Hepatocyte (in vitro differentiated cells): Measurements from ENCODE around the gene STAT5A. TPM values are rescaled to one million over a fixed set of nuclear protein-coding genes. Genes with fewer than 3 reads are reported as not detected.

Experiments
- DNase-seq: peaks from one replicate; pipeline ENCODE4 v3.0.0-alpha.2; 2016; ENCODE audit warnings: low spot score
- H2AFZ ChIP-seq: fragments of 200-600 bp; sonication (generic); 2 replicates; pipeline ENCODE4 v1.6.0; 2016; ENCODE audit warnings: antibody characterized with exemption, mild to moderate bottlenecking
- H3K27ac ChIP-seq: fragments of 200-600 bp; sonication (generic); 2 replicates; pipeline ENCODE4 v1.5.1; 2016; ENCODE audit warnings: mild to moderate bottlenecking
- H3K27me3 ChIP-seq: fragments of 200-600 bp; sonication (generic); 2 replicates; pipeline ENCODE4 v1.6.1; 2016
- H3K36me3 ChIP-seq: fragments of 200-600 bp; sonication (generic); replicated peaks from 2 replicates; pipeline ENCODE4 v1.5.1; 2016; ENCODE audit warnings: low read depth; ENCODE audit not compliant: insufficient read depth
- H3K4me1 ChIP-seq: fragments of 200-600 bp; sonication (generic); 2 replicates; pipeline ENCODE4 v1.5.1; 2016; ENCODE audit warnings: mild to moderate bottlenecking, moderate library complexity; ENCODE audit not compliant: insufficient read depth
- H3K4me2 ChIP-seq: fragments of 200-600 bp; sonication (generic); 2 replicates; pipeline ENCODE4 v1.6.0; 2016
- H3K4me3 ChIP-seq: fragments of 200-600 bp; sonication (generic); 2 replicates; pipeline ENCODE4 v1.5.1; 2016; ENCODE audit warnings: mild to moderate bottlenecking
- H3K79me2 ChIP-seq: fragments of 200-600 bp; sonication (generic); 2 replicates; pipeline ENCODE4 v1.6.0; 2017; ENCODE audit warnings: mild to moderate bottlenecking
- H3K9me2 ChIP-seq: fragments of 200-600 bp; sonication (generic); replicated peaks from 2 replicates; pipeline ENCODE4 v1.6.0; 2017; ENCODE audit warnings: mild to moderate bottlenecking; ENCODE audit not compliant: insufficient read depth
- H3K9me3 ChIP-seq: fragments of 200-600 bp; sonication (generic); 2 replicates; pipeline ENCODE4 v1.5.1; 2016; ENCODE audit warnings: low read depth, mild to moderate bottlenecking
- H4K20me1 ChIP-seq: fragments of 200-600 bp; sonication (generic); 2 replicates; pipeline ENCODE4 v1.6.0; 2016; ENCODE audit warnings: mild to moderate bottlenecking; ENCODE audit not compliant: insufficient read depth, poor library complexity, severe bottlenecking
- EZH2 ChIP-seq: fragments of 200-600 bp; sonication (generic); IDR thresholded peaks from 2 replicates; pipeline ENCODE4 v1.6.1; 2016; ENCODE audit warnings: antibody characterized with exemption, mild to moderate bottlenecking, borderline replicate concordance
- EZH2phosphoT487 ChIP-seq: fragments of 200-600 bp; sonication (generic); IDR thresholded peaks from one replicate; pipeline ENCODE4 v1.6.1; 2018; ENCODE audit warnings: antibody characterized with exemption, mild to moderate bottlenecking, low read depth, moderate library complexity; ENCODE audit not compliant: unreplicated experiment, severe bottlenecking
- WGBS: methylation state at CpG from one replicate; pipeline ENCODE4 v1.1.6; 2016; ENCODE audit warnings: low lambda C conversion rate; ENCODE audit errors: missing lambda C conversion rate; 5-methylcytosine and 5-hydroxymethylcytosine counted together
- polyA plus RNA-seq: library from polyadenylated mRNA; unstranded; fragments of >200 nt; fragmentation: Nextera tagmentation; extraction: Ambion mirVana; gene quantifications from 2 replicates; pipeline ENCODE4 v1.2.1, GENCODE V29; 2016
- total RNA-seq: library from RNA; depleted of rRNA; stranded (reverse); fragments of >200 nt; gene quantifications from 2 replicates; pipeline ENCODE4 v1.2.3, GENCODE V29; 2014
- TF ChIP-seq, protein P1 (sequence below): fragments of 200-600 bp; sonication (generic); IDR thresholded peaks from 2 replicates; pipeline ENCODE4 v1.5.1; 2016; ENCODE audit warnings: antibody characterized with exemption, mild to moderate bottlenecking; ENCODE audit not compliant: poor library complexity

Gene STAT5A
- total and polyA plus RNA-seq, 2 experiments from 2014 or later, result 5.5 to 6.1 TPM

DNA sequence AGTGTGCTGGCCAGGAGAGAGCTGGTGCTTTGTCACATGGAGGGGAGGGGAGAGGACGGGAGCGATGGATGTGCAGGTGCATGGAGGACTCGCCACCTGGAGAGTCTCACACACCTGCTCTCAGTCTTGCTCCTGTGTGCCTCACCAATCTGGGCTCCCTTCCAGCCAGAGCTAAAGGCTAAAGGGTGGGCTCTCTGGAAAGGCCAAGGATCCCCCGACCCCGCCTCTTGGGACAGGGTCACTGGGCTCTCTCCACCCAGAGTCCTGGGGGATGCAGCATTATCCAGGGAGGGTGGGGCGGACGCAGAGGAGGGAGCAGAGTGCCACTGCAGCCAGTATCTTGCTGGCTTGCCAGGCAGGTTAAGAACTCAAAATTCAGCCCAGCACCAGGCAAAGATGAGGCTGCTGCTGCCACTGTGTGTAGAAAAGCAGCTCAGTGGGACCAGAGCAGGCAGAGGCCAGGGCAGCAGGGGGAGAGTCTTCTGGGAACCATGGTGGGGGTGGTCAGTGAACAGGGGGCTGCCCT is 6.7 kb upstream of the STAT5A start:
- Histone ChIP-seq H2AFZ (no peak overlapping the region), H3K79me2 (no peaks in the 10 kb centered on the region), H3K27ac (no peak overlapping the region), H3K36me3 (no peaks in the 10 kb centered on the region), H4K20me1 (no peaks in the 10 kb centered on the region), H3K4me3 (no peak overlapping the region), H3K27me3 (no peaks in the 10 kb centered on the region), H3K9me2 (no peaks in the 10 kb centered on the region), H3K4me2 (no peak overlapping the region), H3K4me1 (no peaks in the 10 kb centered on the region), H3K9me3 (no peaks in the 10 kb centered on the region)
- no peak for TF ChIP-seq EZH2phosphoT487
- TF ChIP-seq, protein P1, sequence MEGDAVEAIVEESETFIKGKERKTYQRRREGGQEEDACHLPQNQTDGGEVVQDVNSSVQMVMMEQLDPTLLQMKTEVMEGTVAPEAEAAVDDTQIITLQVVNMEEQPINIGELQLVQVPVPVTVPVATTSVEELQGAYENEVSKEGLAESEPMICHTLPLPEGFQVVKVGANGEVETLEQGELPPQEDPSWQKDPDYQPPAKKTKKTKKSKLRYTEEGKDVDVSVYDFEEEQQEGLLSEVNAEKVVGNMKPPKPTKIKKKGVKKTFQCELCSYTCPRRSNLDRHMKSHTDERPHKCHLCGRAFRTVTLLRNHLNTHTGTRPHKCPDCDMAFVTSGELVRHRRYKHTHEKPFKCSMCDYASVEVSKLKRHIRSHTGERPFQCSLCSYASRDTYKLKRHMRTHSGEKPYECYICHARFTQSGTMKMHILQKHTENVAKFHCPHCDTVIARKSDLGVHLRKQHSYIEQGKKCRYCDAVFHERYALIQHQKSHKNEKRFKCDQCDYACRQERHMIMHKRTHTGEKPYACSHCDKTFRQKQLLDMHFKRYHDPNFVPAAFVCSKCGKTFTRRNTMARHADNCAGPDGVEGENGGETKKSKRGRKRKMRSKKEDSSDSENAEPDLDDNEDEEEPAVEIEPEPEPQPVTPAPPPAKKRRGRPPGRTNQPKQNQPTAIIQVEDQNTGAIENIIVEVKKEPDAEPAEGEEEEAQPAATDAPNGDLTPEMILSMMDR, result no peak
- TF ChIP-seq EZH2, result no peak
- no peak for DNase-seq
- WGBS, result 87% methylated on average over 7 of the region's 7 CpGs

DNA sequence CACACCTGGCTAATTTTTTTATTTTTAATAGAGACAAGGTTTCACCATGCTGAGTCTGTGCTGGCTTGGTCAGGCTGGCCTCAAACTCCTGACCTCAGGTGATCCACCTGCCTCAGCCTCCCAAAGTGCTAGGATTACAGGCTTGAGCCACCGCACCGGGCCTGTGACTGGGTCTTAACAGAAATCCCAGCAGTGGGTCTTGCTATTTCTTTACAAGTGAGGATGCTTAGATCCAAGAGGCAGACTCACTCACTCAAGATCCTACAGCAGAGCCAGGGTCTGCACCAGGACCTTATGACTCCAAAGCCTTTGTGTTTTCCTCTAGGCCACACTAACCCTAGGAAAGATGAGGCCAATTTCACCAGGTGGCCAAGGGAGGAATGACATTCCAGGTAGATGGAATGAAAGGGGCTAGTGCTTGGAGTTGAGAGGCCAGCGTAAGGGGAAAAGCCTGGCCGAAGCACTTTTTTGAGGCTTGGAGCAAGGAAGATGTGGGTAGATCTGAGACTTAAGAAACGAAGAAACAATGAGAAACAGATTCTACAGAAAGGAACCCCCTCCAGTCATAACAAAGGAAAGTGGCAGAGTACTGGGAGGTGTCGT is 5.7 kb upstream of the STAT5A start:
- H3K27me3 ChIP-seq, result peaks cover 4% of the 10 kb centered on the region
- H3K36me3 ChIP-seq, result no peaks in the 10 kb centered on the region
- no peak overlapping the region for H2AFZ ChIP-seq
- no peak for DNase-seq
- 88% methylated on average over 6 of the region's 6 CpGs for WGBS
- H3K9me3 ChIP-seq, result no peaks in the 10 kb centered on the region
- TF ChIP-seq, protein P1, result no peak
- TF ChIP-seq EZH2 (no peak), EZH2phosphoT487 (no peak)
- no peak overlapping the region for H3K4me2 ChIP-seq
- H3K4me1 ChIP-seq, result peaks cover 7% of the 10 kb centered on the region
- no peak overlapping the region for H3K27ac ChIP-seq
- no peaks in the 10 kb centered on the region for H3K79me2 ChIP-seq
- no peak overlapping the region for H3K4me3 ChIP-seq
- no peaks in the 10 kb centered on the region for H3K9me2 ChIP-seq
- no peaks in the 10 kb centered on the region for H4K20me1 ChIP-seq

DNA sequence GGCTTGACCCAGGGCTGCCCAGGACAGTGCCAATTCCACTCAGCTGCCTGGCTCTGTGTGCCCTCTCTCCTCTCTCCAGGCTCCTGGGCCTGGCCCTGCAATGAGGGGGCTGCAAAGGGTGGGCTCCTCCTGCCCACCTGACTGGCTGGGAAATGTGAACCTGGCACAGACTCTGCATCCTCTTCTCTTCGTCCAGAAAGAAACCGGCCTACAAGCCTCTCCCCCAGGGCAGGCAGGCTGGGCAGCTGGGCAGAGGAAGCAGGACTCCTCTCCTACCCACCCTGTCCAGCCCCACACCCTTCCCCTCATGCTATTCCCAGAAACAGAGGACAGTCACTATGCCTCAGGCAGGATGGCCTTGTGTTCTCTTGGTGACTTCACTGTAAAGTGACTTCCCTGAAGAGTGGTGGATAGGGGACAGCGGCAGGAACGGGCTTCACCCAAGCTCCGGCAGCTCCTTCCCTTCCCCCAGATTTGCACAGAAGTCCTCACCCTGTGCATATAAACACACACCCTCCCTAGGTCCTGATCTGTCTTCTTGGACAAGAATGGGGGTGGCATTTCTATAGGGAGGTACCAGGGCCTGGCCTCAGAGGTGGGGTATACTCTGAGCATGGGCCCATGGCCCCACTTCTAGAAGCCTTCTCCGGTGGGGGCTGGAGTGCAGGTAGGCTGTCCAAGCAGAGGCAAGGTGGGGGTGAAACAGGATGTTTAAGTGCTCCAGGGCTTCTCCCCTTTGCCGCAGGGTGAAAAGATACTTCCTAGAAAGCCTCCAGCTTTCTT is 4.9 kb upstream of the STAT5A start:
- Histone ChIP-seq H3K27me3 (peaks cover 6% of the 10 kb centered on the region), H3K4me2 (no peak overlapping the region), H4K20me1 (no peaks in the 10 kb centered on the region), H3K9me2 (no peaks in the 10 kb centered on the region), H3K4me1 (peaks cover 12% of the 10 kb centered on the region), H3K4me3 (no peak overlapping the region), H3K36me3 (no peaks in the 10 kb centered on the region), H2AFZ (no peak overlapping the region), H3K9me3 (no peaks in the 10 kb centered on the region), H3K27ac (no peak overlapping the region), H3K79me2 (no peaks in the 10 kb centered on the region)
- no peak for DNase-seq
- TF ChIP-seq EZH2phosphoT487, result no peak
- TF ChIP-seq, protein P1, result no peak
- no peak for TF ChIP-seq EZH2
- WGBS, result 93% methylated on average over 7 of the region's 7 CpGs
